ENCODE data around the gene SMIM12. TPM values are rescaled to one million over a fixed set of nuclear protein-coding genes. Genes with fewer than 3 reads are reported as not detected.

Gene SMIM12
- total RNA-seq, 1 donor from 2014 or later = 34.0 TPM

- intact Hi-C loops (cut with DNase I) = no loop called here
These were observed 8.0 kb downstream of the SMIM12 start for GRCh38 chr1:34851431-34852105.

DNA sequence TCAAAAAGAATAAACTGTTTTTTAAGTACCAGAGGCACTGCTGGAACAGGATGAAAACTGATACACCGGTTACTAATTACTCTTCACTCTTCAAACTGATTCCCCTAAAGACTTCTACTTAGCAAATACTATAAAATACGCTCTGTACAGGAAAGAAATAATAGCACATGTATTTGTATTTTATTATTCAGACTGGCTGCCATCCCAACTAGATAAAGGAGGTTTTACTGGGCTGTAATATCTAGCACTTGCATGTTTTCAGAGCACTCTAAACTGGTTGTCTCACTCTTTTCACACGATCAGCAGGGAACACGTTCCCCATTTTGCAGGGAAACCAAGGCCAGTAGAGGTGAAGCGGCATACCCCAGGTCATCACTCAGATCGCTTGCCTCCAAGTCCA lies 9.2 kb downstream of the SMIM12 start:
- DNase-seq (no peak), ATAC-seq (no peak)
- H3K27me3 ChIP-seq (ENCODE audit: low read depth) = no peaks in the 10 kb centered on the region
- no peak overlapping the region for H3K27ac ChIP-seq
- H3K4me3 ChIP-seq = no peak overlapping the region
- H3K9me3 ChIP-seq = no peaks in the 10 kb centered on the region
- TF ChIP-seq, protein P1, sequence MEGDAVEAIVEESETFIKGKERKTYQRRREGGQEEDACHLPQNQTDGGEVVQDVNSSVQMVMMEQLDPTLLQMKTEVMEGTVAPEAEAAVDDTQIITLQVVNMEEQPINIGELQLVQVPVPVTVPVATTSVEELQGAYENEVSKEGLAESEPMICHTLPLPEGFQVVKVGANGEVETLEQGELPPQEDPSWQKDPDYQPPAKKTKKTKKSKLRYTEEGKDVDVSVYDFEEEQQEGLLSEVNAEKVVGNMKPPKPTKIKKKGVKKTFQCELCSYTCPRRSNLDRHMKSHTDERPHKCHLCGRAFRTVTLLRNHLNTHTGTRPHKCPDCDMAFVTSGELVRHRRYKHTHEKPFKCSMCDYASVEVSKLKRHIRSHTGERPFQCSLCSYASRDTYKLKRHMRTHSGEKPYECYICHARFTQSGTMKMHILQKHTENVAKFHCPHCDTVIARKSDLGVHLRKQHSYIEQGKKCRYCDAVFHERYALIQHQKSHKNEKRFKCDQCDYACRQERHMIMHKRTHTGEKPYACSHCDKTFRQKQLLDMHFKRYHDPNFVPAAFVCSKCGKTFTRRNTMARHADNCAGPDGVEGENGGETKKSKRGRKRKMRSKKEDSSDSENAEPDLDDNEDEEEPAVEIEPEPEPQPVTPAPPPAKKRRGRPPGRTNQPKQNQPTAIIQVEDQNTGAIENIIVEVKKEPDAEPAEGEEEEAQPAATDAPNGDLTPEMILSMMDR (IDR thresholded peaks at IDR 0.05) = no peak
- H3K4me1 ChIP-seq = peaks cover 24% of the 10 kb centered on the region
- H3K36me3 ChIP-seq = peaks cover 52% of the 10 kb centered on the region
- intact Hi-C loops (cut with DNase I) = no loop called here

More at GRCh38 chr1:34851431-34852105, 8.0 kb downstream of the SMIM12 start:
- peaks cover 20% of the 10 kb centered on the region for H3K4me1 ChIP-seq
- H3K36me3 ChIP-seq = peaks cover 57% of the 10 kb centered on the region
- no peak overlapping the region for H3K27ac ChIP-seq
- no peak overlapping the region for H3K4me3 ChIP-seq
- H3K27me3 ChIP-seq (ENCODE audit: low read depth) = no peaks in the 10 kb centered on the region
- TF ChIP-seq, protein P1 (IDR thresholded peaks at IDR 0.05) = no peak
- ATAC-seq (no peak), DNase-seq (peak; percentile 53)
- no peaks in the 10 kb centered on the region for H3K9me3 ChIP-seq

DNA sequence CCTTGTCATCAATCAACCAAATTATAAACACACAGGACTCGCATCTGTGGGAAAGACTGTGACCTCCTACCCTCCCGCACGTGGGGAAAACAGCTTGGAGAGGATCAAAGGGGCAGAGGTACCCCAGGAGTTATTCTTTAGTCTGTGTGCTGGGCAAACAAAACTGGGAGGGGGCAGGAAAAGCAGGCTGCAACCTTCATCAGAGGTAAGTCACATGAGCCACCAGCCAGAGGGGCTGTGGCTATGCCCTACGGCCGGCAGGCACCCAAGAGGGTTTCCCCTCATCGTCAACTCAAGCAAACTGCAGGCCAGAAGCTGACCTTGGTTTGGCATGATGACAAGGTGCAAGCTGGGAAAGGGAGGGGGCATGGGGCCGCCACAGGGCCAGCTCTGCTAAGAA lies 12.5 kb downstream of the SMIM12 start:
- Histone ChIP-seq H3K4me1 (peaks cover 43% of the 10 kb centered on the region), H3K9me3 (no peaks in the 10 kb centered on the region), H3K36me3 (peaks cover 27% of the 10 kb centered on the region), H3K27ac (no peak overlapping the region), H3K4me3 (no peak overlapping the region), H3K27me3 (ENCODE audit: low read depth) (no peaks in the 10 kb centered on the region)
- intact Hi-C loops (cut with DNase I) = no loop called here
- TF ChIP-seq, protein P1 (IDR thresholded peaks at IDR 0.05) = no peak
- DNase-seq = no peak
- no peak for ATAC-seq

DNA sequence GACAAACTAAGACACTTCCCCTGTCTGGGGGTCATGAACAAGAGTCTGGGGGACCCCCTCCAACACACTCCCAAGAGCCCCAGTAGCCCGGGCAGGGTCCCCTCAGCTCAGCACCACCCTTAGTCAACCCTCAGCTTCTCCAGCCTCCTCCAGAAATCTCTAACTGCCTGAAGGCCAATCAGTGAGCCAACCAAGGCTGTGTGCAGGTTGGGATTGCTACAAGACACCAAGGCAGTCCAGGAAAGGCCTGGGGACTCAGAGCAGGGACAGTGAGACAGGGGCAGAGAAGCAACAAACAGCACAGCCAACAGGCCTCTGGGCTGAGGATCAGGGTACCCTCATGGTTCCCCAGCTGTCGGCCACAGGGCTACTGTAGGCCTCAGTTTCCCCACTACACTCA lies 13.3 kb downstream of the SMIM12 start:
- ATAC-seq (no peak), DNase-seq (no peak)
- H3K27ac ChIP-seq = no peak overlapping the region
- no peaks in the 10 kb centered on the region for H3K27me3 ChIP-seq (ENCODE audit: low read depth)
- TF ChIP-seq, protein P1 (IDR thresholded peaks at IDR 0.05) = no peak
- no peak overlapping the region for H3K4me3 ChIP-seq
- intact Hi-C loops (cut with DNase I) = no loop called here
- peaks cover 41% of the 10 kb centered on the region for H3K4me1 ChIP-seq
- H3K9me3 ChIP-seq = no peaks in the 10 kb centered on the region
- H3K36me3 ChIP-seq = peaks cover 27% of the 10 kb centered on the region

- TF ChIP-seq, protein P1 (IDR thresholded peaks at IDR 0.05) = no peak
- Histone ChIP-seq H3K27ac (peak overlapping the region; percentile 47), H3K36me3 (peaks cover 17% of the 10 kb centered on the region), H3K9me3 (no peaks in the 10 kb centered on the region), H3K4me3 (no peak overlapping the region), H3K4me1 (peaks cover 32% of the 10 kb centered on the region), H3K27me3 (ENCODE audit: low read depth) (no peaks in the 10 kb centered on the region)
- DNase-seq (no peak), ATAC-seq (no peak)
- intact Hi-C loops (cut with DNase I) = no loop called here
These were observed 14.2 kb downstream of the SMIM12 start for GRCh38 chr1:34845131-34845901.
